ENCODE measurements around the gene TGFB1. TPM values are rescaled to one million over a fixed set of nuclear protein-coding genes. Genes with fewer than 3 reads are reported as not detected.
A peak's percentile ranks its signal among the peaks of the same experiment; 100 is the strongest.

Gene TGFB1
- total and polyA plus RNA-seq, 9 of the 15 experiments (the other 6 are each of a cell fraction or from before 2014, with no cell fraction given) = 0.24 to 159 (median 17.2) TPM

- intact Hi-C loops (cut with micrococcal nuclease) = loop anchor here (10.0 kb wide), 1 partner anchor 71 kb away; the partner anchor contains the start of gene DMAC2
- TF ChIP-seq ZNF165 (CRISPR knock-in tag; IDR thresholded peaks at IDR 0.05; ENCODE audit: borderline replicate concordance) (no peak), RBBP5 (IDR thresholded peaks at IDR 0.05; ENCODE audit: borderline replicate concordance, insufficient read depth, low read length, poor library complexity, severe bottlenecking) (peak; percentile 63), ATF4 (CRISPR knock-in tag; IDR thresholded peaks at IDR 0.05) (peak; percentile 40), NFIC (IDR thresholded peaks at IDR 0.05) (no peak), RFX1 (IDR thresholded peaks at IDR 0.05) (peak; percentile 99), LEF1 (IDR thresholded peaks at IDR 0.05) (no peak), MTA1 (IDR thresholded peaks at IDR 0.05; ENCODE audit: borderline replicate concordance) (no peak; the same call in 1 of the 2 replicates), RBM22 (IDR thresholded peaks at IDR 0.05; ENCODE audit: low read depth, low read length, poor library complexity, severe bottlenecking) (peak; percentile 81), ETS1 (conservative IDR thresholded peaks at IDR 0.05; ENCODE audit: control insufficient read depth, low read depth, low read length) (peak; percentile 84; the same call in 1 of the 2 replicates), RAD21 (CRISPR knock-in tag; conservative IDR thresholded peaks at IDR 0.05 in 1 of 2, IDR thresholded peaks at IDR 0.05 in 1 of 2) (0 out of 4 replicates have a peak, but pooled peaks of 1 of the 2 experiments have one; percentile 10), SNIP1 (IDR thresholded peaks at IDR 0.05; ENCODE audit: low read depth) (no peak), GABPA (tag; conservative IDR thresholded peaks at IDR 0.05; ENCODE audit: low read depth) (peak; percentile 71)
- TF ChIP-seq, protein P1, sequence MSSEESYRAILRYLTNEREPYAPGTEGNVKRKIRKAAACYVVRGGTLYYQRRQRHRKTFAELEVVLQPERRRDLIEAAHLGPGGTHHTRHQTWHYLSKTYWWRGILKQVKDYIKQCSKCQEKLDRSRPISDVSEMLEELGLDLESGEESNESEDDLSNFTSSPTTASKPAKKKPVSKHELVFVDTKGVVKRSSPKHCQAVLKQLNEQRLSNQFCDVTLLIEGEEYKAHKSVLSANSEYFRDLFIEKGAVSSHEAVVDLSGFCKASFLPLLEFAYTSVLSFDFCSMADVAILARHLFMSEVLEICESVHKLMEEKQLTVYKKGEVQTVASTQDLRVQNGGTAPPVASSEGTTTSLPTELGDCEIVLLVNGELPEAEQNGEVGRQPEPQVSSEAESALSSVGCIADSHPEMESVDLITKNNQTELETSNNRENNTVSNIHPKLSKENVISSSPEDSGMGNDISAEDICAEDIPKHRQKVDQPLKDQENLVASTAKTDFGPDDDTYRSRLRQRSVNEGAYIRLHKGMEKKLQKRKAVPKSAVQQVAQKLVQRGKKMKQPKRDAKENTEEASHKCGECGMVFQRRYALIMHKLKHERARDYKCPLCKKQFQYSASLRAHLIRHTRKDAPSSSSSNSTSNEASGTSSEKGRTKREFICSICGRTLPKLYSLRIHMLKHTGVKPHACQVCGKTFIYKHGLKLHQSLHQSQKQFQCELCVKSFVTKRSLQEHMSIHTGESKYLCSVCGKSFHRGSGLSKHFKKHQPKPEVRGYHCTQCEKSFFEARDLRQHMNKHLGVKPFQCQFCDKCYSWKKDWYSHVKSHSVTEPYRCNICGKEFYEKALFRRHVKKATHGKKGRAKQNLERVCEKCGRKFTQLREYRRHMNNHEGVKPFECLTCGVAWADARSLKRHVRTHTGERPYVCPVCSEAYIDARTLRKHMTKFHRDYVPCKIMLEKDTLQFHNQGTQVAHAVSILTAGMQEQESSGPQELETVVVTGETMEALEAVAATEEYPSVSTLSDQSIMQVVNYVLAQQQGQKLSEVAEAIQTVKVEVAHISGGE (CRISPR knock-in tag; IDR thresholded peaks at IDR 0.05) = peak in 1 of 3 experiments; percentile 78; a peak in 1 of 6 replicates
Measured at GRCh38 chr19:41363753-41364523, 10.2 kb upstream of the TGFB1 start, which contains the start of gene B9D2. TSS of gene B9D2 (minus strand) at chr19:41364149. CDS start at chr19:41363519, 630 bp downstream.

More at GRCh38 chr19:41363753-41364523, 10.2 kb upstream of the TGFB1 start, which contains the start of gene B9D2:
- peaks cover 30 to 46% of the 10 kb centered on the region in 2 experiments for H3K4me1 ChIP-seq (replicated peaks in 1 of 2; ENCODE audit: control insufficient read depth in 2 of 2, insufficient read depth in 2 of 2, low read length in 2 of 2)
- peaks cover 4% of the 10 kb centered on the region; the same call in 2 of the 3 replicates for H3K36me3 ChIP-seq (ENCODE audit: control insufficient read depth, insufficient read depth, low read length)
- no peaks in the 10 kb centered on the region for H3K27me3 ChIP-seq (ENCODE audit: control insufficient read depth in 2 of 2, insufficient read depth in 2 of 2, low read length in 2 of 2)
- FAIRE-seq (peak; percentile 98), DNase-seq (ENCODE audit: extremely low read depth in 1 of 4, low spot score in 3 of 4) (peak; percentile 97 to 99 (median 98)), ATAC-seq (peak; percentile 94)
- peak within 1 kb of the TSS; percentile 97 to 99 for H3K9ac ChIP-seq (ENCODE audit: insufficient read depth in 1 of 2, low read depth in 2 of 2, low read length in 2 of 2)
- under 1% methylated on average over 52 of the region's 56 CpGs for WGBS (ENCODE audit: insufficient coverage, low coverage, missing lambda C conversion rate)
- H3K4me3 ChIP-seq = peak within 1 kb of the TSS; percentile 80
- no peaks in the 10 kb centered on the region for H4K20me1 ChIP-seq (replicated peaks; ENCODE audit: control insufficient read depth, insufficient read depth, low read length)
- H2AFZ ChIP-seq (ENCODE audit: low read depth, low read length) = peak within 1 kb of the TSS; percentile 98
- CTCF ChIA-PET (ENCODE audit: low intra/inter-chr PET ratio) = no interaction called here
- BruUV-seq (replicated peaks) = TSS peak; percentile 85
- POLR2A ChIA-PET = interaction anchor here (0.6 to 2.9 kb wide), 15 partner anchors 9 to 1027 kb away, joined by 3 to 20 read pairs (median 3); partner anchors contain the start of gene TGFB1
- peak within 1 kb of the TSS; percentile 95 for H3K4me2 ChIP-seq (ENCODE audit: insufficient read depth, low read length)
- in situ Hi-C loops (cut with MboI) = no loop called here
- H3K79me2 ChIP-seq (ENCODE audit: control insufficient read depth, insufficient read depth, low read length) = peaks cover 42% of the 10 kb centered on the region
- H3K27ac ChIP-seq (ENCODE audit: extremely low read depth, low read depth, low read length) = peak within 1 kb of the TSS; percentile 100
- H3K9me3 ChIP-seq (replicated peaks; ENCODE audit: control insufficient read depth, insufficient read depth, low read depth, low read length) = no peaks in the 10 kb centered on the region
- H3K9me1 ChIP-seq (ENCODE audit: control insufficient read depth, insufficient read depth, low read length) = no peaks in the 10 kb centered on the region
